OCI-LY1 (cell line): ENCODE results near the gene RFPL1.

Experiments used
- EZH2 ChIP-seq: fragments of 200-600 bp; sonication (generic), shearing (Covaris generic); IDR thresholded peaks from 2 replicates; pipeline ENCODE4 v1.8.0; 2017; ENCODE audit warnings: borderline replicate concordance, mixed run types, mild to moderate bottlenecking, antibody characterized with exemption, low read length, moderate library complexity, mixed read lengths
- TF ChIP-seq, protein P1 (sequence below): fragments of 200-600 bp; sonication (generic), shearing (Covaris generic); IDR thresholded peaks from 2 replicates; pipeline ENCODE4 v1.5.1; 2017; ENCODE audit warnings: mild to moderate bottlenecking, antibody characterized with exemption, low read length, moderate library complexity, mixed read lengths

DNA sequence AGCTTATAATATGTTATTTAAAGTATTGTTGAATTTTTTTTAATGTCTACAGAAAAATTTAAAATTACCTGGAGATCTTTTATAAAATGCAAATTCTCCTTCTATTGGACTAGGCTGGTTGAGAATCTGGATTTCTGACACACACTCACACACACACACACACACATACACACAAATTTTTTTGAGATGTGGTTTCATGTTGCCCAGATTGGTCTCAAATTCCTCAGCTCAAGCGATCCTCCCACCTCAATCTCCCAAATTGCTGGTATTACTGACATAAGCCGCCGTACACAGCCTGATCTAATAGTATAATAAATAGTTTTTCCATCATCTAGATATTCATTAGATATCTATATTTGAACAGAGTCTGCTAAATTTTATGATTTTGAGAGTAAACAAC, 4.5 kb upstream of the RFPL1 start:
- TF ChIP-seq, protein P1, sequence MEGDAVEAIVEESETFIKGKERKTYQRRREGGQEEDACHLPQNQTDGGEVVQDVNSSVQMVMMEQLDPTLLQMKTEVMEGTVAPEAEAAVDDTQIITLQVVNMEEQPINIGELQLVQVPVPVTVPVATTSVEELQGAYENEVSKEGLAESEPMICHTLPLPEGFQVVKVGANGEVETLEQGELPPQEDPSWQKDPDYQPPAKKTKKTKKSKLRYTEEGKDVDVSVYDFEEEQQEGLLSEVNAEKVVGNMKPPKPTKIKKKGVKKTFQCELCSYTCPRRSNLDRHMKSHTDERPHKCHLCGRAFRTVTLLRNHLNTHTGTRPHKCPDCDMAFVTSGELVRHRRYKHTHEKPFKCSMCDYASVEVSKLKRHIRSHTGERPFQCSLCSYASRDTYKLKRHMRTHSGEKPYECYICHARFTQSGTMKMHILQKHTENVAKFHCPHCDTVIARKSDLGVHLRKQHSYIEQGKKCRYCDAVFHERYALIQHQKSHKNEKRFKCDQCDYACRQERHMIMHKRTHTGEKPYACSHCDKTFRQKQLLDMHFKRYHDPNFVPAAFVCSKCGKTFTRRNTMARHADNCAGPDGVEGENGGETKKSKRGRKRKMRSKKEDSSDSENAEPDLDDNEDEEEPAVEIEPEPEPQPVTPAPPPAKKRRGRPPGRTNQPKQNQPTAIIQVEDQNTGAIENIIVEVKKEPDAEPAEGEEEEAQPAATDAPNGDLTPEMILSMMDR: no peak
- no peak for TF ChIP-seq EZH2
